Astrocyte (in vitro differentiated cells and primary cell): Measurements from ENCODE around the gene GPC3. TPM values are rescaled to one million over a fixed set of nuclear protein-coding genes. Genes with fewer than 3 reads are reported as not detected.
"Not testable (repeated sequence)": the region's sequence is repeated elsewhere in the genome, so short reads cannot be mapped to it uniquely, and the experiment has no call there.

Source experiments
- DNase-seq: peaks from one replicate; pipeline ENCODE4 v3.0.0-alpha.2; 2010; ENCODE audit warnings: low read depth
- FAIRE-seq: peaks from 2 replicates; lab custom pipeline; 2011; peaks lifted over from hg19 to GRCh38; lab: Jason Lieb, UNC
- H2AFZ ChIP-seq: 2 replicates; pipeline ENCODE4 v1.6.0; 2012; ENCODE audit warnings: low read depth, low read length, inconsistent platforms
- H3K27ac ChIP-seq: 2 replicates; pipeline ENCODE4 v1.5.1; 2011; ENCODE audit warnings: low read depth, low read length, inconsistent platforms
- H3K27me3 ChIP-seq: 2 replicates; pipeline ENCODE4 v1.6.0; 2011; ENCODE audit warnings: low read length, inconsistent platforms; ENCODE audit not compliant: insufficient read depth
- H3K36me3 ChIP-seq: 2 replicates; pipeline ENCODE4 v1.5.1; 2011; ENCODE audit warnings: low read length, inconsistent platforms; ENCODE audit not compliant: insufficient read depth
- H3K4me1 ChIP-seq: 2 replicates; pipeline ENCODE4 v1.5.1; 2011; ENCODE audit warnings: low read length, inconsistent platforms; ENCODE audit not compliant: insufficient read depth
- H3K4me2 ChIP-seq: 2 replicates; pipeline ENCODE4 v1.6.0; 2012; ENCODE audit warnings: low read length, inconsistent platforms
- H3K4me3 ChIP-seq: 2 replicates; pipeline ENCODE4 v1.5.1; 2011; ENCODE audit warnings: low read depth, mild to moderate bottlenecking, low read length, inconsistent platforms; ENCODE audit not compliant: insufficient read depth
- H3K79me2 ChIP-seq: 2 replicates; pipeline ENCODE4 v1.6.0; 2012; ENCODE audit warnings: mild to moderate bottlenecking, low read length, inconsistent platforms; ENCODE audit not compliant: insufficient read depth
- H3K9ac ChIP-seq: 2 replicates; pipeline ENCODE4 v1.6.0; 2012; ENCODE audit warnings: mild to moderate bottlenecking, low read length, inconsistent platforms
- H3K9me3 ChIP-seq: 2 replicates; pipeline ENCODE4 v1.5.1; 2012; ENCODE audit warnings: low read depth, mild to moderate bottlenecking, low read length, inconsistent platforms; ENCODE audit not compliant: insufficient read depth
- H4K20me1 ChIP-seq: 2 replicates; pipeline ENCODE4 v1.6.0; 2012; ENCODE audit warnings: low read length, inconsistent platforms; ENCODE audit not compliant: insufficient read depth
- H3K27ac Mint-ChIP-seq: one replicate; pipeline ENCODE4 v1.8.0; 2021; ENCODE audit warnings: mild to moderate bottlenecking, mixed read lengths; ENCODE audit not compliant: unreplicated experiment
- H3K27me3 Mint-ChIP-seq: one replicate; pipeline ENCODE4 v1.8.0; 2021; ENCODE audit warnings: low read depth, mixed read lengths; ENCODE audit not compliant: unreplicated experiment
- H3K36me3 Mint-ChIP-seq: one replicate; pipeline ENCODE4 v1.8.0; 2021; ENCODE audit warnings: low read depth, mixed read lengths; ENCODE audit not compliant: unreplicated experiment
- H3K4me1 Mint-ChIP-seq: one replicate; pipeline ENCODE4 v1.8.0; 2021; ENCODE audit warnings: low read depth, mixed read lengths; ENCODE audit not compliant: unreplicated experiment
- H3K4me3 Mint-ChIP-seq: one replicate; pipeline ENCODE4 v1.8.0; 2021; ENCODE audit warnings: mild to moderate bottlenecking, moderate library complexity, mixed read lengths; ENCODE audit not compliant: unreplicated experiment
- H3K9me3 Mint-ChIP-seq: one replicate; pipeline ENCODE4 v1.8.0; 2021; ENCODE audit warnings: mild to moderate bottlenecking, mixed read lengths; ENCODE audit not compliant: unreplicated experiment
- EZH2 ChIP-seq: IDR thresholded peaks from 2 replicates; pipeline ENCODE4 v1.6.1; 2012; ENCODE audit warnings: mild to moderate bottlenecking, low read length, inconsistent platforms; ENCODE audit not compliant: insufficient read depth
- total RNA-seq: library from RNA; stranded (reverse); gene quantifications from 2 replicates; pipeline ENCODE4 v1.2.1, GENCODE V29; 2021
- TF ChIP-seq, protein P1 (sequence below): IDR thresholded peaks from 2 replicates; pipeline ENCODE4 v1.5.1; 2011; ENCODE audit warnings: low read depth, mild to moderate bottlenecking, inconsistent platforms, low read length, moderate library complexity; ENCODE audit not compliant: insufficient read depth

GPC3 gene
- total RNA-seq, 1 donor from 2014 or later = 8.2 TPM

DNA sequence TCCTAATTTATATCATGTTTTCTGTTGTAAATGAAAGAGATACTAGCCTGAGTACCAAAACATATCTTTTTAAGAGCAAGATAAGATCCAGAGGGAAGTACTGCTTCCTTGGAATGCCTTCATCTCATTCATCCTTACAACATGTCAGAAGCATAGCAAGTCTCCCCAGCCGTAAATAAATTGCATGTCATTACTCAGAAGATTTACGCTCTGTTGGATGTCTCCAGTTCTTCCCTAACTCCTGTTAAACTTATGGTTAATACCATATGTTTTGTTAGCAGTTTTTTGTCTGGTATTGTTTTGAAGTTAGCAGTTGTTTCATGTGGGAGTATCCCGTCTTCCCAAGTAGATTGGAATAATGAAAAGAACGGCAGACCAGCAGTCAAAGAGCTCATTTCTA lies 7.5 kb upstream of the GPC3 start:
- FAIRE-seq = peak; percentile 87
- H3K36me3 Mint-ChIP-seq = no peaks in the 10 kb centered on the region

DNA sequence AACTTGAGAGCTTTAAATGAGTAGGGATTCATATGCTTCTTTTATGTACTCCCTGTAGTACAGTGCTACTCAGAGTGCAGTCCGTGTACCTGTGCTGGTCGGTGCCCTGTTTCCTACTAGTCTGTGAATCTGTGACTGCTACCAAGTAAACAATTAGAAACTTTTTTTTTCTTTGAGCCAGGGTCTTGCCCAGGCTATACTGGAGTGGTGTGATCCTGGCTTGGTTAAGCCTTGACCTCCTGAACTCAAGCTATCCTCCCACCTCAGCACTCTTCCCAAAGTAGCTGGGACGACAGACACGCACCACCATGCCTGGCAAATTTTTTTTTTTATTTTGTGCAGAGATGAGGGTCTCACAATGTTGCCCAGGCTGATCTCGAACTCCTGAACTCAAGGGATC lies 6.4 kb upstream of the GPC3 start:
- no peak overlapping the region for H2AFZ ChIP-seq
- FAIRE-seq (no peak), DNase-seq (no peak)
- H3K4me3 ChIP-seq = no peak overlapping the region
- no peak overlapping the region for H3K4me3 Mint-ChIP-seq
- no peaks in the 10 kb centered on the region for H3K36me3 Mint-ChIP-seq
- H3K4me1 Mint-ChIP-seq = no peaks in the 10 kb centered on the region
- H3K4me1 ChIP-seq = no peaks in the 10 kb centered on the region
- H3K27ac ChIP-seq = no peak overlapping the region
- H3K79me2 ChIP-seq = no peaks in the 10 kb centered on the region
- H3K36me3 ChIP-seq = no peaks in the 10 kb centered on the region
- H3K27ac Mint-ChIP-seq = no peak overlapping the region
- H3K9ac ChIP-seq = no peak overlapping the region
- no peaks in the 10 kb centered on the region for H4K20me1 ChIP-seq
- TF ChIP-seq, protein P1, sequence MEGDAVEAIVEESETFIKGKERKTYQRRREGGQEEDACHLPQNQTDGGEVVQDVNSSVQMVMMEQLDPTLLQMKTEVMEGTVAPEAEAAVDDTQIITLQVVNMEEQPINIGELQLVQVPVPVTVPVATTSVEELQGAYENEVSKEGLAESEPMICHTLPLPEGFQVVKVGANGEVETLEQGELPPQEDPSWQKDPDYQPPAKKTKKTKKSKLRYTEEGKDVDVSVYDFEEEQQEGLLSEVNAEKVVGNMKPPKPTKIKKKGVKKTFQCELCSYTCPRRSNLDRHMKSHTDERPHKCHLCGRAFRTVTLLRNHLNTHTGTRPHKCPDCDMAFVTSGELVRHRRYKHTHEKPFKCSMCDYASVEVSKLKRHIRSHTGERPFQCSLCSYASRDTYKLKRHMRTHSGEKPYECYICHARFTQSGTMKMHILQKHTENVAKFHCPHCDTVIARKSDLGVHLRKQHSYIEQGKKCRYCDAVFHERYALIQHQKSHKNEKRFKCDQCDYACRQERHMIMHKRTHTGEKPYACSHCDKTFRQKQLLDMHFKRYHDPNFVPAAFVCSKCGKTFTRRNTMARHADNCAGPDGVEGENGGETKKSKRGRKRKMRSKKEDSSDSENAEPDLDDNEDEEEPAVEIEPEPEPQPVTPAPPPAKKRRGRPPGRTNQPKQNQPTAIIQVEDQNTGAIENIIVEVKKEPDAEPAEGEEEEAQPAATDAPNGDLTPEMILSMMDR = no peak
- no peak for TF ChIP-seq EZH2
- no peaks in the 10 kb centered on the region for H3K9me3 ChIP-seq
- H3K9me3 Mint-ChIP-seq = no peaks in the 10 kb centered on the region
- H3K27me3 ChIP-seq = no peaks in the 10 kb centered on the region
- no peaks in the 10 kb centered on the region for H3K27me3 Mint-ChIP-seq
- no peak overlapping the region for H3K4me2 ChIP-seq

More for the DNA sequence above, 7.5 kb upstream of the GPC3 start:
- no peak overlapping the region for H3K4me3 ChIP-seq
- H4K20me1 ChIP-seq = no peaks in the 10 kb centered on the region
- no peak overlapping the region for H3K27ac ChIP-seq
- Mint-ChIP-seq H3K9me3 (no peaks in the 10 kb centered on the region), H3K4me3 (no peak overlapping the region), H3K27me3 (no peaks in the 10 kb centered on the region), H3K4me1 (no peaks in the 10 kb centered on the region), H3K27ac (no peak overlapping the region)
- H2AFZ ChIP-seq = no peak overlapping the region
- no peaks in the 10 kb centered on the region for H3K9me3 ChIP-seq
- no peaks in the 10 kb centered on the region for H3K79me2 ChIP-seq
- TF ChIP-seq EZH2 = no peak
- TF ChIP-seq, protein P1 = no peak
- H3K36me3 ChIP-seq = no peaks in the 10 kb centered on the region
- no peak overlapping the region for H3K4me2 ChIP-seq
- H3K9ac ChIP-seq = no peak overlapping the region
- DNase-seq = no peak
- H3K27me3 ChIP-seq = no peaks in the 10 kb centered on the region
- no peaks in the 10 kb centered on the region for H3K4me1 ChIP-seq

DNA sequence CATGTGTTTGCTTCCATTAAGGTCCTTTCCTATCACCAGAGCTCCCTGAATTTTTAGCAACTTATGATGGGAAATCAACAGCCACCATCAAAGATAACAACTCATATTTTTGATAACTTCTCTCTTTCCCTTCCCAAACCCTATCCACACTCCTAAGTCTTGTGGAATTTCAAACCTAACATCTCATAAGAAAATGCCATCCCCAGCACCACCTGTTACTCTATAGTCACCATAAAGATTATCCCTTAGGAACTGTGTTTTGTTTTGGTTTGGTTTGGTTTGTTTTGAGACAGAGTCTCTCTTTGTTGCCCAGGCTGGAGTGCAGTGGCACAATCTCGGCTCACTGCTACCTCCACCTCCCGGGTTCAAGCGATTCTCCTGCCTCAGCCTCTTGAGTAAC lies 5.7 kb upstream of the GPC3 start:
- not testable (repeated sequence) for H3K27me3 ChIP-seq, H3K36me3 Mint-ChIP-seq, H3K4me1 Mint-ChIP-seq, H3K27ac ChIP-seq, H3K9me3 ChIP-seq, H3K4me3 Mint-ChIP-seq, H3K27me3 Mint-ChIP-seq, H3K4me3 ChIP-seq, FAIRE-seq, H3K79me2 ChIP-seq, H3K9me3 Mint-ChIP-seq, H3K4me1 ChIP-seq, H4K20me1 ChIP-seq, H3K27ac Mint-ChIP-seq, H3K36me3 ChIP-seq, H3K4me2 ChIP-seq, DNase-seq, H3K9ac ChIP-seq, H2AFZ ChIP-seq
